Panc1 (cell line): ENCODE data around the gene RRBP1. TPM values are rescaled to one million over a fixed set of nuclear protein-coding genes. Genes with fewer than 3 reads are reported as not detected.

Source experiments
- ATAC-seq: fragments of 200-7000 bp; cut with Tn5 transposase; 2 replicates; pipeline ENCODE4 v1.9.1; 2020; ENCODE audit warnings: mild to moderate bottlenecking, moderate library complexity
- BruUV-seq: library from RNA; stranded (reverse); fragments of 400-500 nt; replicated peaks from 2 replicates; lab custom pipeline; 2021; lab: Mats Ljungman, UMichigan
- CTCF ChIA-PET: fragments of 300-600 bp; sonication (Branson Sonifier 250); formaldehyde crosslinking; loops from one replicate; lab custom pipeline; 2022; ENCODE audit warnings: antibody characterized with exemption; lab: Charles Lee
- POLR2A ChIA-PET: fragments of 300-600 bp; sonication (Branson Sonifier 250); formaldehyde crosslinking; loops from one replicate; lab custom pipeline; 2022; ENCODE audit warnings: antibody characterized with exemption; lab: Charles Lee
- DNase-seq: peaks from one replicate; pipeline ENCODE4 v3.0.0-alpha.2; 2010; ENCODE audit warnings: low read depth, low spot score
- H3K27ac ChIP-seq: 2 replicates; pipeline ENCODE4 v1.5.1; 2011; ENCODE audit warnings: mild to moderate bottlenecking, low read length, inconsistent platforms
- H3K27me3 ChIP-seq: fragments of 200-500 bp; sonication (Bioruptor generic); 2 replicates; pipeline ENCODE4 v1.6.0; 2014; ENCODE audit warnings: low read length, inconsistent platforms; ENCODE audit not compliant: control insufficient read depth, insufficient read depth
- H3K36me3 ChIP-seq: fragments of 200-500 bp; sonication (Bioruptor generic); 2 replicates; pipeline ENCODE4 v1.5.1; 2014; ENCODE audit warnings: inconsistent platforms, mild to moderate bottlenecking, low read length, moderate library complexity; ENCODE audit not compliant: control insufficient read depth, insufficient read depth
- H3K4me1 ChIP-seq: 2 replicates; pipeline ENCODE4 v1.5.1; 2011; ENCODE audit warnings: inconsistent platforms, mild to moderate bottlenecking, low read length, moderate library complexity; ENCODE audit not compliant: control insufficient read depth, insufficient read depth
- H3K4me3 ChIP-seq, 2 experiments: 2 replicates each; pipeline ENCODE4 v1.5.1; 2011 to 2012; ENCODE audit warnings: low read depth in 2 of 2, low read length in 2 of 2, mild to moderate bottlenecking in 2 of 2, inconsistent platforms in 1 of 2, moderate library complexity in 1 of 2
- H3K9me3 ChIP-seq: fragments of 200-500 bp; sonication (Bioruptor generic); 2 replicates; pipeline ENCODE4 v1.5.1; 2014; ENCODE audit warnings: low read depth, mild to moderate bottlenecking, inconsistent platforms, low read length, moderate library complexity; ENCODE audit not compliant: control insufficient read depth, insufficient read depth
- POLR2AphosphoS5 ChIP-seq: IDR thresholded peaks from 2 replicates; pipeline ENCODE4 v1.6.1; 2012; ENCODE audit warnings: mild to moderate bottlenecking, low read depth, low read length, moderate library complexity
- SIN3A ChIP-seq: IDR thresholded peaks from 2 replicates; pipeline ENCODE4 v1.6.1; 2012; ENCODE audit warnings: low read depth, mild to moderate bottlenecking, low read length, moderate library complexity, borderline replicate concordance; ENCODE audit not compliant: insufficient read depth
- TCF7L2 ChIP-seq: IDR thresholded peaks from 2 replicates; pipeline ENCODE4 v1.6.1; 2011; ENCODE audit warnings: mild to moderate bottlenecking, low read depth, low read length, inconsistent platforms
- in situ Hi-C: cut with HindIII; loops from 2 replicates; pipeline ENCODE4 v1.10.0; 2016; ENCODE audit warnings: low sequenced_read_pairs, low pct_unique_long_range_greater_than_20kb
- intact Hi-C: fragments of 100-400 bp; cut with micrococcal nuclease; formaldehyde crosslinking; loops from one replicate; pipeline ENCODE4 v1.10.0; 2022; ENCODE audit not compliant: unreplicated experiment
- total RNA-seq: library from RNA; stranded (reverse); gene quantifications from one replicate; pipeline ENCODE4 v1.2.1, GENCODE V29; 2021; ENCODE audit not compliant: unreplicated experiment
- TF ChIP-seq, protein P1 (sequence below): fragments of 450-650 bp; IDR thresholded peaks from 2 replicates; pipeline ENCODE4 v1.5.1; 2017; ENCODE audit warnings: mild to moderate bottlenecking
- TF ChIP-seq, protein P2 (sequence below), 2 experiments: IDR thresholded peaks; 2 replicates each; pipeline ENCODE4 v1.6.1; 2011 to 2012; ENCODE audit warnings: low read depth in 2 of 2, control low read depth in 1 of 2, low read length in 1 of 2, mild to moderate bottlenecking in 1 of 2, moderate library complexity in 1 of 2; ENCODE audit not compliant: insufficient read depth in 1 of 2

Gene RRBP1
- total RNA-seq, 1 experiment from 2014 or later: 152 TPM

DNA sequence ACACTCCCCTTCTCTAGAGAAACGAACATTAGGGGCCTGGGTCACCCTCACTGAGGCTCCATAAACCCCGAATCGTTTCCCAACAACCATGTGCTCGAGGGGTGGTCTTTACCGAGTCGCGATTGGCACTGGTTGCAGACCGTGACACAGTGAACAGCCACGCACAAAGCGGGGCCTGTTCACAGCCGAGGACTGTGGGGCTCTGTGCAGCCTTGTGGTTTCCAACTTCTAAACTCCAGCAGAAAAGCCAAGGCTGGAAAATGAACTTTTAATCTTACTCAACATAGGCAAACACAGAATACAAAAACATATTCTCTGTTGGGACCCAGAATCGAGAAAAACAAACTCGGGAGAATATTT, 19.0 kb downstream of the RRBP1 start:
- Histone ChIP-seq H3K4me3 (no peak overlapping the region), H3K9me3 (no peaks in the 10 kb centered on the region), H3K36me3 (no peaks in the 10 kb centered on the region; the same call in 1 of the 2 replicates), H3K27me3 (no peaks in the 10 kb centered on the region), H3K27ac (no peak overlapping the region), H3K4me1 (no peaks in the 10 kb centered on the region)
- CTCF ChIA-PET: no interaction called here
- intact Hi-C loops (no loop called here), in situ Hi-C loops (no loop called here)
- no peak for ATAC-seq
- TF ChIP-seq TCF7L2: no peak
- TF ChIP-seq, protein P1, sequence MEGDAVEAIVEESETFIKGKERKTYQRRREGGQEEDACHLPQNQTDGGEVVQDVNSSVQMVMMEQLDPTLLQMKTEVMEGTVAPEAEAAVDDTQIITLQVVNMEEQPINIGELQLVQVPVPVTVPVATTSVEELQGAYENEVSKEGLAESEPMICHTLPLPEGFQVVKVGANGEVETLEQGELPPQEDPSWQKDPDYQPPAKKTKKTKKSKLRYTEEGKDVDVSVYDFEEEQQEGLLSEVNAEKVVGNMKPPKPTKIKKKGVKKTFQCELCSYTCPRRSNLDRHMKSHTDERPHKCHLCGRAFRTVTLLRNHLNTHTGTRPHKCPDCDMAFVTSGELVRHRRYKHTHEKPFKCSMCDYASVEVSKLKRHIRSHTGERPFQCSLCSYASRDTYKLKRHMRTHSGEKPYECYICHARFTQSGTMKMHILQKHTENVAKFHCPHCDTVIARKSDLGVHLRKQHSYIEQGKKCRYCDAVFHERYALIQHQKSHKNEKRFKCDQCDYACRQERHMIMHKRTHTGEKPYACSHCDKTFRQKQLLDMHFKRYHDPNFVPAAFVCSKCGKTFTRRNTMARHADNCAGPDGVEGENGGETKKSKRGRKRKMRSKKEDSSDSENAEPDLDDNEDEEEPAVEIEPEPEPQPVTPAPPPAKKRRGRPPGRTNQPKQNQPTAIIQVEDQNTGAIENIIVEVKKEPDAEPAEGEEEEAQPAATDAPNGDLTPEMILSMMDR: no peak
- DNase-seq: no peak
- no TSS peak for BruUV-seq
- POLR2A ChIA-PET: interaction anchor here (0.6 kb wide), 1 partner anchor 167 kb away, joined by 3 read pairs; no protein-coding TSS in a partner anchor

DNA sequence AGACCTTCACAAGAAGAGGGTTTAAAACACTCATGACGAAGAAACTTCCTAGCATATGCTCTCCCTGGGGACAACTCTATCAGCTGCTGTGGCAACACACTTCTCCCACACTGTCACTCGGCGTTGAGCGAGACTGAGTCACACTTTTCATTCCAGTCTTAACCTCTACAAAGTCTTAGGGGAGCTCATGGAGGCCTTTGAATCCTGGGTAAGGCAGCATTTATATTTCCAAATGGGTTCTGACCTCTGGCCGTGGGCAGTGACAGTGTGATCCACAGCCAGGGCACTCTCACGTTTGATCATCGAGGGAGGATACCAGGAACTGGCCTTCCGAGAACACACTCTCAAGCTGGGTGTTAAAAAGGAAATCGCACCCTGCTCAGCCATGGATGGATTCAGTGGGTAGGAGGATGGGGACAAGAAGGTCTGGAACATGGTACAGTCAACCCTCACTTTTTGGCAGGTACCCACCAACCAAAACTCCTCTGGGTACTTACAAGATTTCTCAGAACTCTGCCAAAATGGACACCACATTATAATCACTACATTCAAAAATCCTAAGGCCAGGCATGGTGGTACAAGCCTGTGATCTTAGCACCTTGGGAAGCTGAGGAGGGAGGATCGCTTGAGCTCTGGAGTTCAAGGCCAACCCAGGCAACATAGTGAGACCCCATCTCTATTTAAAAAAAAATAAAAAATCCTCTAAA, 19.6 kb downstream of the RRBP1 start:
- intact Hi-C loops: no loop called here
- BruUV-seq: no TSS peak
- Histone ChIP-seq H3K36me3 (no peaks in the 10 kb centered on the region), H3K4me1 (no peaks in the 10 kb centered on the region), H3K9me3 (no peaks in the 10 kb centered on the region), H3K4me3 (no peak overlapping the region), H3K27ac (no peak overlapping the region), H3K27me3 (no peaks in the 10 kb centered on the region)
- POLR2A ChIA-PET: interaction anchor here (0.6 kb wide), 1 partner anchor 166 kb away, joined by 3 read pairs; no protein-coding TSS in a partner anchor
- CTCF ChIA-PET: no interaction called here
- DNase-seq: no peak
- no peak for ATAC-seq
- in situ Hi-C loops: no loop called here
- TF ChIP-seq TCF7L2 (no peak), POLR2AphosphoS5 (no peak), SIN3A (no peak)
- TF ChIP-seq, protein P2, sequence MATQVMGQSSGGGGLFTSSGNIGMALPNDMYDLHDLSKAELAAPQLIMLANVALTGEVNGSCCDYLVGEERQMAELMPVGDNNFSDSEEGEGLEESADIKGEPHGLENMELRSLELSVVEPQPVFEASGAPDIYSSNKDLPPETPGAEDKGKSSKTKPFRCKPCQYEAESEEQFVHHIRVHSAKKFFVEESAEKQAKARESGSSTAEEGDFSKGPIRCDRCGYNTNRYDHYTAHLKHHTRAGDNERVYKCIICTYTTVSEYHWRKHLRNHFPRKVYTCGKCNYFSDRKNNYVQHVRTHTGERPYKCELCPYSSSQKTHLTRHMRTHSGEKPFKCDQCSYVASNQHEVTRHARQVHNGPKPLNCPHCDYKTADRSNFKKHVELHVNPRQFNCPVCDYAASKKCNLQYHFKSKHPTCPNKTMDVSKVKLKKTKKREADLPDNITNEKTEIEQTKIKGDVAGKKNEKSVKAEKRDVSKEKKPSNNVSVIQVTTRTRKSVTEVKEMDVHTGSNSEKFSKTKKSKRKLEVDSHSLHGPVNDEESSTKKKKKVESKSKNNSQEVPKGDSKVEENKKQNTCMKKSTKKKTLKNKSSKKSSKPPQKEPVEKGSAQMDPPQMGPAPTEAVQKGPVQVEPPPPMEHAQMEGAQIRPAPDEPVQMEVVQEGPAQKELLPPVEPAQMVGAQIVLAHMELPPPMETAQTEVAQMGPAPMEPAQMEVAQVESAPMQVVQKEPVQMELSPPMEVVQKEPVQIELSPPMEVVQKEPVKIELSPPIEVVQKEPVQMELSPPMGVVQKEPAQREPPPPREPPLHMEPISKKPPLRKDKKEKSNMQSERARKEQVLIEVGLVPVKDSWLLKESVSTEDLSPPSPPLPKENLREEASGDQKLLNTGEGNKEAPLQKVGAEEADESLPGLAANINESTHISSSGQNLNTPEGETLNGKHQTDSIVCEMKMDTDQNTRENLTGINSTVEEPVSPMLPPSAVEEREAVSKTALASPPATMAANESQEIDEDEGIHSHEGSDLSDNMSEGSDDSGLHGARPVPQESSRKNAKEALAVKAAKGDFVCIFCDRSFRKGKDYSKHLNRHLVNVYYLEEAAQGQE (IDR thresholded peaks at IDR 0.05; ENCODE audit: insufficient read depth in 1 of 2, low read depth in 2 of 2, low read length in 1 of 2): no peak
- TF ChIP-seq, protein P1: no peak
